ENCODE data around the gene HSFX3.

HSFX3 gene

DNA sequence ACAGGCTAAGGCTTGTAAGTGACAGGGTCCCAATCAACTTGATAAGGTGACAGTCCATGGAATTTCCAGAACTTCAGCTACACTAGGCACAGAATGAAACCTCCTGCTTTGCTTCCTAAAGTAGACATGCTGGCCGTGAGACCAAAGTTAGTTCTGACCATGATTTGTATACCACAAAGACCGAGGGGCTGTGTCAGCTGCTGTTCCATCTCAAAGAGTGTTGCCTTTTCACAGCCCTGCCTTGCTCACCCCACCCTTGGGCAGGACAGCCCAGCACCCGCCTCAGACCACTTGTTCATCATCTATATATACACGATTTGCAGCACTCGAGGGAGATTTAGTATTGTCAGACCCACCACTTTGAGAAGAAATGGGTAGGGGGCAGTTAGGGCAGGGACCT, 50.0 kb downstream of the HSFX3 start:
- no peak overlapping the region for H3K4me3 Mint-ChIP-seq
- CTCF ChIA-PET = no interaction called here

DNA sequence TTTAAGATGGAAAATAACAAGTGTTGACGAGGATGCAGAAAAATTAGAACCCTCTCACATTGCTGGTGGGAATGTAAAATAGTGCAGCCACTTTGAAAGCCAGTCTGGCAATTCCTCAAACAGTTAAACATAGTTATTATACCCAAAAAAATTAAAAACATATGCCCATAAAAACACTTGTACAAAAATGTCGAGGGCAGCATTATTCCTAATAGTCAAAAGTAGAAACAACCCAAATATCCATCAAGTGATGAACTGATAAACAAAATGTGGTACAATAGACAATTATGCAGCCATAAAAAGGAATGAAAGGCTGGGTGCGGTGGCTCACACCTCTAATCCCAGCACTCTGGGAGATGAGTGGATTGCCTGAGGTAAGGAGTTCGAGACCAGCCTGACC, 51.0 kb downstream of the HSFX3 start:
- no peaks in the 10 kb centered on the region for H3K9me3 Mint-ChIP-seq
- CTCF ChIA-PET = no interaction called here
- no peaks in the 10 kb centered on the region for H3K27me3 Mint-ChIP-seq
- H3K27ac Mint-ChIP-seq = no peak overlapping the region
- DNase-seq = no peak
- peaks cover 34% of the 10 kb centered on the region for H3K4me1 Mint-ChIP-seq
- no peak overlapping the region for H3K4me3 Mint-ChIP-seq
- H3K36me3 Mint-ChIP-seq = peaks cover 25% of the 10 kb centered on the region

More for the DNA sequence above, 50.0 kb downstream of the HSFX3 start:
- DNase-seq = no peak
- Mint-ChIP-seq H3K4me1 (peaks cover 43% of the 10 kb centered on the region), H3K9me3 (no peaks in the 10 kb centered on the region), H3K27ac (no peak overlapping the region), H3K36me3 (peaks cover 24% of the 10 kb centered on the region), H3K27me3 (no peaks in the 10 kb centered on the region)

Measured in activated naive CD4-positive, alpha-beta T cell treated with anti-CD3 and anti-CD28 coated beads, Interleukin-2, amount 10 ng/mL, durations not matched to agents 7 days and 5 days (primary cell).